Loucy (cell line): ENCODE measurements around the gene KIF26A.

Experiments
- H2AFZ ChIP-seq: fragments of 200-600 bp; sonication (generic); 2 replicates; pipeline ENCODE4 v1.6.0; 2016; ENCODE audit warnings: antibody characterized with exemption, mild to moderate bottlenecking, low read length, moderate library complexity
- H3F3A ChIP-seq: fragments of 200-600 bp; 2 replicates; pipeline ENCODE4 v1.6.0; 2016; ENCODE audit warnings: antibody characterized with exemption, low read depth, mild to moderate bottlenecking
- H3K27me3 ChIP-seq: fragments of 200-600 bp; sonication (generic); 2 replicates; pipeline ENCODE4 v1.6.1; 2014; ENCODE audit warnings: low read length, mild to moderate bottlenecking; ENCODE audit not compliant: insufficient read depth, poor library complexity, severe bottlenecking
- H3K36me3 ChIP-seq: fragments of 200-600 bp; sonication (generic); 2 replicates; pipeline ENCODE4 v1.6.1; 2016; ENCODE audit warnings: low read length; ENCODE audit not compliant: insufficient read depth
- H3K4me1 ChIP-seq: fragments of 200-600 bp; sonication (generic); 2 replicates; pipeline ENCODE4 v1.5.1; 2014; ENCODE audit warnings: low read length, mild to moderate bottlenecking; ENCODE audit not compliant: insufficient read depth, poor library complexity, severe bottlenecking
- H3K4me2 ChIP-seq: fragments of 200-600 bp; sonication (generic); 2 replicates; pipeline ENCODE4 v1.6.0; 2014; ENCODE audit warnings: antibody characterized with exemption, low read length, low read depth, mild to moderate bottlenecking; ENCODE audit not compliant: poor library complexity, severe bottlenecking
- H3K4me3 ChIP-seq: fragments of 200-600 bp; sonication (generic); 2 replicates; pipeline ENCODE4 v1.5.1; 2014; ENCODE audit warnings: low read length, mild to moderate bottlenecking, mixed read lengths; ENCODE audit not compliant: poor library complexity, severe bottlenecking
- H3K79me2 ChIP-seq: fragments of 200-600 bp; sonication (generic); 2 replicates; pipeline ENCODE4 v1.6.1; 2014; ENCODE audit warnings: low read length; ENCODE audit not compliant: insufficient read depth
- H3K9ac ChIP-seq: fragments of 200-600 bp; sonication (generic); 2 replicates; pipeline ENCODE4 v1.6.0; 2014; ENCODE audit warnings: mild to moderate bottlenecking, low read depth, low read length, moderate library complexity; ENCODE audit not compliant: poor library complexity, severe bottlenecking
- H3K9me2 ChIP-seq: fragments of 200-600 bp; sonication (generic); replicated peaks from 2 replicates; pipeline ENCODE4 v1.6.1; 2016; ENCODE audit warnings: low read depth, low read length, mixed read lengths
- H3K9me3 ChIP-seq: fragments of 200-600 bp; sonication (generic); 2 replicates; pipeline ENCODE4 v1.6.1; 2014; ENCODE audit warnings: mild to moderate bottlenecking, antibody characterized with exemption, low read length, low read depth; ENCODE audit not compliant: insufficient read depth
- H4K20me1 ChIP-seq: fragments of 200-600 bp; sonication (generic); 2 replicates; pipeline ENCODE4 v1.6.0; 2014; ENCODE audit warnings: antibody characterized with exemption, low read length, mild to moderate bottlenecking; ENCODE audit not compliant: insufficient read depth, poor library complexity, severe bottlenecking
- CTCF ChIP-seq: fragments of 200-600 bp; sonication (generic); conservative IDR thresholded peaks from 2 replicates; pipeline ENCODE4 v1.5.1; 2014; ENCODE audit warnings: mild to moderate bottlenecking, antibody characterized with exemption, low read length
- EZH2phosphoT487 ChIP-seq: fragments of 200-600 bp; IDR thresholded peaks from 2 replicates; pipeline ENCODE4 v1.6.1; 2018; ENCODE audit warnings: antibody characterized with exemption, mild to moderate bottlenecking, moderate library complexity, borderline replicate concordance

Gene KIF26A

GRCh38 chr14:104128981-104129380 lies 9.4 kb upstream of the KIF26A start:
- H3K9me2 ChIP-seq, result no peaks in the 10 kb centered on the region
- no peaks in the 10 kb centered on the region for H3K36me3 ChIP-seq
- H3K4me1 ChIP-seq, result no peaks in the 10 kb centered on the region
- H3K27me3 ChIP-seq, result no peaks in the 10 kb centered on the region
- H4K20me1 ChIP-seq, result no peaks in the 10 kb centered on the region
- TF ChIP-seq EZH2phosphoT487, result no peak
- TF ChIP-seq CTCF, result no peak
- no peak overlapping the region for H3K4me2 ChIP-seq
- H3K9me3 ChIP-seq, result peaks cover 9% of the 10 kb centered on the region; the same call in 1 of the 2 replicates
- H3F3A ChIP-seq, result no peaks in the 10 kb centered on the region
- no peak overlapping the region for H2AFZ ChIP-seq
- no peaks in the 10 kb centered on the region for H3K79me2 ChIP-seq
- H3K4me3 ChIP-seq, result no peak overlapping the region
- no peak overlapping the region for H3K9ac ChIP-seq

GRCh38 chr14:104129556-104129955 lies 8.8 kb upstream of the KIF26A start:
- H3F3A ChIP-seq, result no peaks in the 10 kb centered on the region
- H3K79me2 ChIP-seq, result no peaks in the 10 kb centered on the region
- H3K9me3 ChIP-seq, result peaks cover 9% of the 10 kb centered on the region; the same call in 1 of the 2 replicates
- H3K4me3 ChIP-seq, result no peak overlapping the region
- TF ChIP-seq CTCF, result no peak
- no peak for TF ChIP-seq EZH2phosphoT487
- no peak overlapping the region for H2AFZ ChIP-seq
- H3K9me2 ChIP-seq, result no peaks in the 10 kb centered on the region
- no peaks in the 10 kb centered on the region for H4K20me1 ChIP-seq
- H3K4me2 ChIP-seq, result no peak overlapping the region
- H3K4me1 ChIP-seq, result no peaks in the 10 kb centered on the region
- H3K9ac ChIP-seq, result no peak overlapping the region
- H3K27me3 ChIP-seq, result no peaks in the 10 kb centered on the region
- no peaks in the 10 kb centered on the region for H3K36me3 ChIP-seq

- no peaks in the 10 kb centered on the region for H3K36me3 ChIP-seq
- H4K20me1 ChIP-seq, result no peaks in the 10 kb centered on the region
- H3K9me3 ChIP-seq, result peaks cover 7% of the 10 kb centered on the region; the same call in 1 of the 2 replicates
- H3K27me3 ChIP-seq, result no peaks in the 10 kb centered on the region
- no peaks in the 10 kb centered on the region for H3F3A ChIP-seq
- H3K4me3 ChIP-seq, result no peak overlapping the region
- H3K9me2 ChIP-seq, result no peaks in the 10 kb centered on the region
- H3K4me2 ChIP-seq, result no peak overlapping the region
- H3K9ac ChIP-seq, result no peak overlapping the region
- no peak overlapping the region for H2AFZ ChIP-seq
- no peaks in the 10 kb centered on the region for H3K79me2 ChIP-seq
- TF ChIP-seq EZH2phosphoT487 (no peak), CTCF (peak; percentile 73)
- no peaks in the 10 kb centered on the region for H3K4me1 ChIP-seq
Observed at GRCh38 chr14:104130974-104131651, 7.3 kb upstream of the KIF26A start.
